CD4-positive, alpha-beta T cell treated with Interleukin-17A for 4 hours (primary cell): ENCODE results near the gene KIAA1614.
A peak's percentile ranks its signal among the peaks of the same experiment; 100 is the strongest.

Experiments used
- DNase-seq: peaks from one replicate; pipeline ENCODE4 v3.0.0-alpha.2; 2020; ENCODE audit warnings: mixed read lengths

The KIAA1614 gene, protein sequence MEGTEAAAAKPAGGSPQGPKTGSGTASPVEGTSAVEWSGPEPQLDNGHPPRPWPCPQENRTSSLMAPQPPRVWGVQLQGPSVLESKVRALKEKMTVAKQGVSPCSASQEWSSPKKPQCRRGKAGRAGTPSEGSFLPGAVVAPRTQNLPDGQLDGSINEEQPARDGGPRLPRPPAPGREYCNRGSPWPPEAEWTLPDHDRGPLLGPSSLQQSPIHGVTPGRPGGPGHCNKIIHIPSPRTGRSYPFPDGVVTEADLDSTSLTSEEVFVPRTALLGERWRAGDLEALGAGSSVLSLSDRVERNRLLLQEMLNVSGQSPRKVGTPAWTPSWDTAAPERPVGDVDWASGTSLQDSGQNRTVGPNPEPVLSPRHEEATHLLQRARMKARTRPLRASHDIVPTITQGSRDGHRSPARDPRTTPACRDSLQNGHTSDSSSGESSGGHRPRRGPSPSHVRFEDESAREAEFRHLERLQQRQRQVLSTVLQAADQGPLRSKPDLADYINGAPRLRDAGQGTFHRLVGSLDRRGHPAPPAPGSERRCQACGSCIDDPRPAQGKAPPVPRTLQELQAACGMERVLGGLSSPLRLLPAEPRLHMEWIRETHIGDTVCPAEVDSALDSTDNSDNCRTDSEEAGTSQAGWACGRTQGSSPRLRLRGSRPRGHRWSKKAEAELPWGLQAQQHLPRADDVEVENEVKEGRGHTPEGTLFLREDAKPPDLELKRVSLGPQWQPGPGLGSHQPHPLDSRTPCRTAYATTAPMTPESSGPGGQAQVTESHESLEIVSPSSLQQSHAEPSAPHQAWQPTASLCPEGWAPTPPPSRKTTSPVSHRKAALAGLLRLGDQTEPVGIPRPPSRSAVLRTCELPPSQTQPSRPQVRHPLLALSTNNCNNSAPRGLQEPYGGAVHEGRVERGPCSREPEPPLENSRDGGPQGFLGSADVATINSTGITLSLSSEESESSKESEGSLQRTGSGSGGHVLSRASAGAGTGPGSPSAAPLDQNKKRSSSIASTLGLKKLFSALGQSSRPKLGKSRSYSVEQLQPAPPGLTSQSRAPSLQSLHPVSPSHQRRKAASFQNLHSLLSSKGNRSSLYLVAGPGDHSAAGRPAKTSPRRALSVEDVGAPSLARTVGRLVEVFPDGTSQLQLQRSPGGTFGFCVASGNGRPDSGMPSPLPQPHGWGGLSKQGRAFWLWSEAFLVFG

DNA sequence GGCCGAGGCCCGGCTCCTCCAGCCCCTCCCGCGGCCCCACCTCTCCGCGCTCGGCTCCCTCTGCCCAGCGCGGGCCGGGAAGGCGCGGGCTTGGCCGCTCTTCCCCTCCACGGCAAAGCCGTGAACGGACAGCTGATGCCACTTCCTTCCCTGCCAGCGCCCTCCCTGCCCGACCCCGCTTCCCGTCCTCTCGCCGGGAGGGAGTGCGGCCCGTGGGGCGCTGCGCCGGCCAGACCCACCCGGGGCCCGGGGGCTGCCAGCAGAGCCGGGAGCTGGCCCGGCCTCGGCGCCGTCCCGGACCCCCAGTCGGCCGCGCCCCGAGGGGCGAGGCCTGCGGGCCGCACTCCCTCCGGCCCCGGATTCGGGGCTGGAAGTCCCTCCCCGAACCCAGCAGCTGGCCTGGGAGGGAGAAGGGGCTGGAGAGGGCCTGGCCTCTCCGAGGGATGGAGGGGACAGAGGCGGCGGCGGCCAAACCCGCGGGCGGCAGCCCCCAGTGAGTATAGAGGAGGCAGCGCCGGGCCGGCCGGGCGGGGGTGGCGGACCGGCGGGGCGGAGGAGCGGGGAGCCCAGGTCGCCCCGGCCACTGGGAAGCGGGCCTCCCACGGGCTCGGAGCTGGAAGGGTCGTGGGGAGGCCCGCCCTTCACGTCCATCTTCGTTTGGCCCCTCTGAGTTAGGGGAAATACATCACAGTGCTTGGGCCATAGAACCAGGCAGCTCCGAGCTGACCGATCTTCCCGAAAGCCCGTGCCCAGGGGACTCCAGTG lies at the start of gene KIAA1614:
Gene KIAA1614, plus strand, starts transcription at position 97 of the 765 bp plus-strand sequence. Its CDS starts 347 bp downstream, at position 444.
- DNase-seq: no peak

DNA sequence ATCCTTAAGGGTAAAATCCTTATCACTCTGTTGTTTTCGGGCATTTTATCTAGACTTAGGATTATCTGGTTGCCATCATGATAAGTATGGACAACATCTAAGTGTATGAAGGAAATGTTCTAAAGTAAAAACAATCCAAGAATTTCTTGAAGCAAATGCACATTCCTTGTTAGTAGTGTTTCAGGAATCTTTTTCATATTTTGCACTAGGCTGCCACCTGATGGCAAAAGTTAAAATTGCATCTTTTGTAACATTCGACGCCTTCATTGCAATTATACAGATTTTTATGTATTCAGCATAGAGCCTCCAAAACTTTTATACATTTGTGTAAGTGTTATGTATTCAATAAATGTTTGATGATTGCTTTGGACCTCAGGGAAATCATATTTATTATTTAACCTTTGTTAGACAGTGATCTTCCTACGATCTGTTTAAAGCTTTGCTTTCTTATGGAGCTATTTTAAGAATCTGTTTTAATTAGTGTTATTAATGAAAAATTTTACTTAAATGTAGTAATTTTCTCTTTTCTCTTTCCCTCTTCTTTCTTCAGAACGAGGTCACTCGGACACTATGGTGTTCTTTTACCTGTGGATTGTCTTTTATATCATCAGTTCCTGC lies 49.4 kb upstream of the KIAA1614 start:
- peak; percentile 44 for DNase-seq

DNA sequence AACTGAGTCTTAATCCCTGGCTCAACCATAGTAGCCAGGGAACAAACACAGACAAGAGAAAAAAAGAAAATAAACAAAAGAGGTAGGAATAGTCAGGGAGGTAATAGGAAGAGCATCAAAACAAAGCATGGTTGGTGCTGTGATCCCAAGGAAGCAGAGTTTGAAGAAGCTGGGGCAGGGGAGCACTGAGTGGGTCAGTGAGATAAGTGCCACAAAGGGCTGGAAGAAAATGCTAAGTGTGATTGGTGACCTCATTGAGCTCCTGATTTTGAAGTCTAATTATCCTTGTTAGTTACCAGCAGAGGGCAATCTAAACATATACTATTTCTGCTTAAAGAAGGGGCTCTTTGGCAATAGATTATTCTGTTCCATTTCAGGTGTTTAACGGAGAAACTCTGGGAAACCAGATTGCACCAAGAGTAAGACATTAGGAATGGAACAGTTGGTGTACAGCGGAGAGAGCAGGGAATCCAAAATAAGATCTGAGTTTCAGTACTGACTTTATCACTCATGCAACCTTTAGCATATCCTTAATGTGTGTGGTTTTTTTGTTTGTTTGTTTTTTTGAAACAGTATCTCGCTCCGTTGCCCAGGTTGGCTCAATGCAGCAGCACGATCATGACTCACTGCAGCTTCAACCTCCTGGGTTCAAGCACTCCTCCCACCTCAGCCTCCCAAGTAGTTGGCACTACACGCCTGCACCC lies 30.7 kb upstream of the KIAA1614 start:
- no peak for DNase-seq

DNA sequence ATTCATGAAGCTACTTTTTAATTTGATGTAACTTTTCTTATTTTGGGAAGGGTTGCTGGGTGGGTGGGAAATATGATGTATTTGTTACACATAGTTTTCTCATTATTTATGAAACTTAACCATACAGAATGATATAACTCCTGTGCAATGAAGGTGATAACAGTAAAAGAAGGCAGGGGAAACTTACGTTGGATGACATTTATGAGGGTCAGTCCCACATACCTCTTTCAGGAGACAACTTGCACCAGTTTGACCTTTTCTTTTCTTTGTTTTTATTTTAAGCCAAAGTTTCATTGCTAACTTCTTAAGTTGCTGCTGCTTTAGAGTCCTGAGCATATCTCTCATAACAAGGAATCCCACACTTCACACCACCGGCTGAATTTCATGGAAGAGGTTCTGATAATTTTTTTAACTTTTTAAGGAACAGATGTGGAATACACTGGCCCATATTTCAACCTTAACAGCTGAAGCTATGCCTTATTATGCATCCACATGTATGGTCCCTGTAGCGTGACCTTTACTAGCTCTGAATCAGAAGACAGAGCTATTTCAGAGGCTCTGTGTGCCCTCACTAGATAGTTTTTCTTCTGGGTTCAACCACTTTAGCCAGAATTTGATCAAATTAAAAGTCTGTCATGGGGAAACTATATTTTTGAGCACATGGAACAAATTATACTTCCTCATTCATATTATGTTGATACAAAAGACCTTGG lies 28.0 kb upstream of the KIAA1614 start:
- no peak for DNase-seq

DNA sequence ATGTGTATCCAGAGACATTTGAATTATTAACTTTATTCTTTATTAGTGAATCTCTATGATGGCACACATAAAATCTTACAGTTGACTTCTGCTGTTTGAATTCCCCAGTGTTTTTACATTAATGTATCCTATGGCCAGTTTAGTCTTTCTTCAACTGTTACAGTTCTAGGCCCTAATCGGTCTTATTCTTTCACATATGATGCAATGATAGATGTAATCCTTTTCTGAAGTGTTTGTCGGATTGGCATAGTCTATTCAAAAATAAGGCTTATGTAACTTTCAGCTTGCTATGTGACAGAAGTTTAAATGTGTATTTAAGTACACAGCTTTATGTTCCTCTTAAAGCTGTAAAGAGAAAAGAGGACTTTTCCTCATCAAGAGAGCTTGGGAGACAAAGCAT lies 26.4 kb upstream of the KIAA1614 start:
- no peak for DNase-seq

DNA sequence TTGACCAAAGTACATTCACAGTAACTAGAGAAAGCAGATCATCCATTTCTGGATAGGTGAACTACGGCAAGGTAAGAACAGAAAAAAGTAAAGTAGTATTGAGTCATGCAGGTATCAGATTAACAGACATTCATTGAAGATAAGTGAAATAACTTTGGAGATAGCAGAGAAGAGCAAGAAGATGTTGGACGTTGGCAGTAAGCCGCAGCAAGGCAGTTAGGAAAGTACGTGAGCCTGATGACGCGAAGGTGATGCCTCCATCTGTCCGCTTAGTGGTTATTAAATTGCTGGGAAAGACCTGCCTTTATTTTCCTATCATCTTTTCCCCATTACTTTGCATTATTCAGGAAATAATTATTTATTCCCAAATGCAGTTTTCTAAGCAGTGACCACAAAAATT lies 24.9 kb upstream of the KIAA1614 start:
- no peak for DNase-seq

DNA sequence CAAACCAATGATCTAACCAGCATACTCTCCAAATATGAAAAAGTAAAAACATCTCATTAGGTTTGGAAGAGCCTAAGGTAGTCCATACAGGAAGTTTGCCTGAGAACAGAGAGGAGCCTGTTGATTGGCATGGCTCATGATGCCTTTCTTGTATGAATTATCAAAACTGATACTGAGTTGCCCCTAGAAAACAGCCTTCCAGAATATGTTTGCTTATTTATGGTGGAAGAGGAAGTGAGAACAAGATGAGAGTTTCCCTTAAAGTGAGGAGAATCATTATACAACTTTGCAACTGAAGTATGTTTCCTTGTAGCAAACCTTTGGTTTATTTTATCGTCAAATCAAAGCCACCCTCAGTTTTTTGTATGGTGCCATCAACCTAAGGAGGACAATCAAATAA lies 23.8 kb upstream of the KIAA1614 start:
- DNase-seq: no peak

DNA sequence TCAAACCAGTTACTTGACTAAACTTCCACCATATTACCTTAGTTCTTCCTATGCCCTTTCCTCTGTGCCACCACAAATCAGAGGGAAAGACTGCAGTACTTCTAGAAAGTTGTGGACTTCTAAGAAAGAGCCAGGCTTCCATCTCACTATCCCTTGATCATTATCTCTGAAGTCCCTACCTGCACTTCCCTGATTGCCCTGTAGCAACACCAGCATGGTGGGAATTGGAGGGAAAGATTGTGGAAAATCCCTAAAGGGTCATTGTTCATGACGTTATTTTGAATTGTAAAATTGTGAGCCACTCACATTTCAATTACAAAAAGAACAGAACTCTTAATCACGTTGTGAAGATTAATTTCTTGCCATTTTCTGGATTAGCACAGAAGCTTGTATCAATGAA lies 23.4 kb upstream of the KIAA1614 start:
- no peak for DNase-seq

DNA sequence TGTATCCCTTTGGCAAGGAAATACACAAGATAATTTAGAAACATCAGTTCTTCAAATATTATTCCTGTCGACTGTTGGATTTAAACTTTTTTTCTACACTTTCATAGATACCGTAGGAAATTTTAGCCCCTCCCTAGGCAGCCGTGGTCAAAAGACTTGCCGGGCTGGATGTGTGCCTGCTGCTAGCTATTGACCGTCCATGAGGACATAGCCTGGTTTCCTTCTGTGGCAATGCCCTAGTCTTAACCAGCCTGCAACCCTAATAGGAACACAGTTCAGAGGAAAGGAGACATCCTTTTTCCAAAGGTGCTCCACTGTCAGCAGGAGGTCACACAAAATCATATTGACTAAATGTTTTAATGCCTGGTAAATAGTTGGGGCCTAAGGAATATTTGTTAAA lies 20.4 kb upstream of the KIAA1614 start:
- DNase-seq: no peak

DNA sequence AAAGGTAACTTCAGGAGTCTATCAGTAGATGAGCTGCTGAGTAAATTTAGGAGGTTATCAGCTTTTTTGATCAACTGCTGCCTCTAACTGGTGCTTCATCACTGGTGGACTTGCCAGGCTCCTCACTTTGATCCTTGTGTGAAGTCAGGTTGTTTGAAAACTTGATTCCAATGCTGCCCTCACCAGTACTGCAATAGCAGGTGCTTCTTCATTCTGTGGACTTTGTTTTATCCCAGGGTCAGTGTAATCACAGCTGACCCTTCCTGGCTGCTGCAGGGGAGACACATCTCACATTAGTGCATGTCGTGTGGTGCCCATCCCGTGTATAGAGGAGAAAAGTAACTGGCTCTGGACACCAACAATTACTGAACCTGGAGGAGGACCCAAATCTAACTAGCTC lies 20.0 kb upstream of the KIAA1614 start:
- no peak for DNase-seq

DNA sequence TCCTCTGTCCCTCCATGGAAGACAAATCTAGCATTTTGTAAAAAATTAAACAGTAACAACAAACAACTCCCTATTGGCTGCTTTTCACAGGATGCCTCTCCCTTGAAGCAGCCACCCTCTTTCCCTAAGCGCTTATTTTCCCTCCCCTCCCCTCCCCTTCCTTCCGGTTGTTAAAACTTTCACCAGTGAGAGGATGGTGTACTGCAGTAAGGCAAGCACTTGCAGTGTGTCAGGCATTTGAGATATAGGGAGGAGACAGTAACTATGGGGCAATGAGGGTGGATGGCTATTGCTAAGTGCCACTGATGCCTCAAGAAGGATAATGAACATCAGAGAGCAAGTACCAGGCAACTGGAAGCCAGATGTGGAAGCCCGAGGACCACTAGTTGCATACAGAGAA lies 19.1 kb upstream of the KIAA1614 start:
- DNase-seq: no peak

DNA sequence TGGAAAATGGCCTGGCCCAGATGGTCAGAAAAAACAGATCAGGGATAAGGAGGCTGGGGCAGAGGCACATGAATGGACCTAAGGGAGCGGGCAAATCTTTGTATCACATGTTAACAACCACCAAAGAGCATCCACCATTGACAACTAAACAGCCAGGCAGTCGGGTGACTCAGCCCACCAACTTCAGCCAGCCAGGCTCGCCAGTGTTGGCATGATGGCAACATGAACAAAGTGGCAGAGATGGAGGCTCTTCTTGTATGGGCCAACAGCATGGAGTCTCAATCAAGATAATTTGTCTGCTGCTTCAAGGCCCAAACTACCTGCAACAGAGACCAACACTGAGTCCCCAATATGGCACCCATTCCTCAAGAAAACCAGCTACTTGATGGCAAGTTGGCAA lies 16.5 kb upstream of the KIAA1614 start:
- DNase-seq: no peak

DNA sequence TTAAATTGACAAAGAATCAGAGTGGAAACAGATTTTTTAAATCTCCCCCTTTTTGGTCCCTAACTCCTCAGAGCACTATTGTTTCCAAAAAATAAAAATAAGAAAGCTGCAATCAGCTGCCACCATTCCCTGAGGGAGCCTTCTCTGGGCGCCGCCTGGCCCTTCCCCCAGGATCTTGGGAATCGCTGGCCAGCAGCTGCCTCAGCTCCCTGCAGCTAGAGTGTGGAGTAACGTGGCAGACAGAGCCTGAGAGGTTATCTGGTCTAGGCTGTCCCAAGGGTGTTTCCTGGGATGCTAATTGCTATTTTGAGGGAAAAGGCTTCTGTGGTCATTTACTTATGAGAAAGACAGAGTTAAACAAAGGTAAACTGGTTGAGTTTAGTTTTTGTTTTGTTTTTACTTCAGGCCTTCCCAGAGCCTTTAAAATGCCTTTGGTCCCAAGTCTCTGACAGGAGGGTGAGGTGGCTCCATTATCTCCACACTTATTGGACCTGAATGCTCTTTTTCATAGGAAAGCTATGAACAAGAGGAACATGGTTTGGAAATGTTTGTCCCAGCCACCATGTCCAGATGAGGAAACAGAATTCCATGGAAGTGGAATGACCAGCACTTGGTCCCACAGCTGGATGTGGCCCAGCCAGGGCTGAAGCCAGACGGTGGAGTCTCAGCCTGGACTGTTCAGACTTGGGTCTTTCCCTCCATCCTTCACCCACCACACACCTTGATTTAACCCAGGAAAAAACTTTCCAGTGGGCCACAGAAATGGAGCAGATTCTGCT lies 14.1 kb upstream of the KIAA1614 start:
- DNase-seq: no peak

DNA sequence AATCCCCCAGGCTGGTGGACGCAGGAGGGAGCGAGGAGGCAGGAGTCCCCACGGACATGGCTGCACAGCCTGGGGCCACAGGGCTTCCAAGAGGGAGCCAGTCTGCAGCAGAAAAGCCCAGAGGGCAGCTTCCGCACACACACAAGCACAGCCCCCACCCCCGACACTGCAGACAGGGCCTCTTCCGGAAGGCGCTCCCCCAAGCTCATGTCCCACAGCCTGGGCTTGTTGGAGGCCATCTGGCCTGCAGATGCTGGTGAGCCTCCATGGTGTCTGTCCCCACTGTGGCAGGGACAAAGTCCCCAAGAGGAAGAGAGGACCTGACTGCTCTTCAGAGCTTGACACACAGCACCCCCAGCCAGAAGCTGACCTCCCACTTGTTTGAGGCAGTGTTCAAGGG lies 13.4 kb upstream of the KIAA1614 start:
- no peak for DNase-seq

DNA sequence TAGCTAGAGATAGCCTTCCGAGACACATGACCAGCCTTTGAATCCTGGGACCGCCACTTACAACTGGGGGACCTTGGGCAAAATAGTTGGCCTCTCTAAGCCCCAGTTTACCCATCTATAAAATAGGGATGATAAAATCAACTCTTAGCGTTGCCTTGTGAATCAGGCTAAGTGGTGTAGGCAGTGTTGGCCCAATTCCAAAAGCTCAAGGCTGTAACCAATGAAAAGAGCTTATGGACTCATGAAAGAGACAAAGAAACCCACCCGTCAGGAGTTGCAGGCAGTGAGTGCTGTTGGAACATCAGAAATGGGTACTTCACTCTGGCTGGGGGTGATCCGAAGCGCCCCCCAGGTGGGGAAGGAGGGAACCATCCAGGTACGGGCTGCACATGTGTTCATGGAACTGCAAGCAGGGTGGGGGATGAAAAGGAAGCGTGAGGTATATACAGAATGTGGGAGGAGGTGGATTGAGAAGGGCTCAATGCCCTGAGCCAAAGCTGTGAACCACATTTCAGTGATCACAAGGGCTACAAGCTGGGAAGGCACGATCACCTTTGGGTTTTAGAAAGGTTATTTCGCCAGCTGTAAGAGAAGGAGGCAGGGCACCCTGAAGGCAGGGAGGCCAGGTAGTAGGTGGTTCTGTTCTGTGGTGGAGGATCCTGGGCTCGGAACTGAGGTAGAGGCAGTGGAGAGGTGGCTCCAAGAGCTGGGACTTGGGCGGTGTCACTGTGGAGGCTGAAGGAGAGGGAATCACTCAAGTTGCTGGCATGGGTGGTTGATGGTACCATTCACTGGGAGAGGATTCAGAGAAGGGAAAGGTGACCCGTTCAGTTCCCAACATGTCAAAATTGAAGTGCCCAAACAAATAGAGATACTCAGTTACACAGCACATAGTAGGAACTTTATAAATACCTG lies 11.4 kb upstream of the KIAA1614 start:
- no peak for DNase-seq

DNA sequence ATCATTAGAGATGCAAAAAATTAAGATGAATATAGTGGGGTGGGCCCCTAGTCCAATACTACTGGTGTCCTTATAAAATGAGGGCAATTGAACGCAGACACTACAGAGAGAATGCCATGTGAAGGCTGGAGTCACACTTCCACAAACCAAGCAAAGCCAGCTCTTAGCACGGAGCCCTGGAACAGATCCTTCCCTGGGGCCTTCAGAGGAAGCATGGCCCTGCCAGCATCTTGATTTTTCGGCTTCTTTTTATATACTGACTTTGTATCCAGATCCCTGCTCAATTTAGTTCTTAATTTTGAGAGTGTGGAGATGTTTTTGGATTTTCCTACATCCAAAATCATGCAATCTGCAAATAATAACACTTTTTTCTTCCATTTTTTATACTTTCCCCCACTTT lies 10.2 kb upstream of the KIAA1614 start:
- DNase-seq: no peak

DNA sequence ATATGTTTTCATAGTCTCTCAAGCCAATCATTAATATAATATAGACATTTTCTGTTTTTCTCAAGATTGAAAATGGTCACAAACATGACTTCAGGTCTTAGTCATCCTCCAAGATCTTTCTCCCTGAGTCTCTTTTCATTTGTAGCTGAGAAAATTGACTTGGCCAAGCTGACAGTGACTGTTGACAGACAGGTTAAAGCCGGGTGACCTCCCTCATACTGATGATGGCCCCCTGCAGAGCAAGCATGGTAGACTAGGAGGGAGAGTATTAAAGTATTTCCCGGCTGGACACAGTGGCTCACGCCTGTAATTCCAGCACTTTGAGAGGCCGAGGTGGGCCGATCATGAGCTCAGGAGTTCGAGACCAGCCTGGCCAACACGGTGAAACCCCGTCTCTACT lies 6.8 kb upstream of the KIAA1614 start:
- DNase-seq: no peak

DNA sequence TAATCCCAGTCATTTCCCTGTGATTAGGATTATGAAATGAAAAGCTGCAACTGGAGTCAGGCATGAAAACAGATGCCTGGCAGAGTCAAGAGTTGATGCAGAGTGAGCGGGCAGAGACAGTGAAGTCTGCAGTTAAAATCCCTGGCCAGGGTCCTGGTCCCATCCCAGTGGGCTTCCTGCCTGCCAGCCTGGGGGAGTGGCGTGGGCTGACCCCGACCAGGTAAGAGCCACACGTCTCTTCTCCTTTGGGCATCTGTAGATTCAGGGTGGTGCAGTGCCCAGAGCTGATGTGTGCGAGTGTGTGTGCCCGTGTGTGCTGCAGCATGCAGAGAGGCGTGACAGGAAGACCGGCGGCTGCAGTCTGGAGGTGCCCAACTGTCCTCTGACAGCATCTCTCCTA lies 6.2 kb upstream of the KIAA1614 start:
- DNase-seq: no peak
